GM18907 (cell line): ENCODE data around the gene RBM19.

Experiments
- ATAC-seq: cut with Tn5 transposase; IDR thresholded peaks from one replicate; pipeline ENCODE4 v1.9.1; 2021; ENCODE audit warnings: mild to moderate bottlenecking, moderate library complexity; ENCODE audit not compliant: unreplicated experiment

The RBM19 gene

DNA sequence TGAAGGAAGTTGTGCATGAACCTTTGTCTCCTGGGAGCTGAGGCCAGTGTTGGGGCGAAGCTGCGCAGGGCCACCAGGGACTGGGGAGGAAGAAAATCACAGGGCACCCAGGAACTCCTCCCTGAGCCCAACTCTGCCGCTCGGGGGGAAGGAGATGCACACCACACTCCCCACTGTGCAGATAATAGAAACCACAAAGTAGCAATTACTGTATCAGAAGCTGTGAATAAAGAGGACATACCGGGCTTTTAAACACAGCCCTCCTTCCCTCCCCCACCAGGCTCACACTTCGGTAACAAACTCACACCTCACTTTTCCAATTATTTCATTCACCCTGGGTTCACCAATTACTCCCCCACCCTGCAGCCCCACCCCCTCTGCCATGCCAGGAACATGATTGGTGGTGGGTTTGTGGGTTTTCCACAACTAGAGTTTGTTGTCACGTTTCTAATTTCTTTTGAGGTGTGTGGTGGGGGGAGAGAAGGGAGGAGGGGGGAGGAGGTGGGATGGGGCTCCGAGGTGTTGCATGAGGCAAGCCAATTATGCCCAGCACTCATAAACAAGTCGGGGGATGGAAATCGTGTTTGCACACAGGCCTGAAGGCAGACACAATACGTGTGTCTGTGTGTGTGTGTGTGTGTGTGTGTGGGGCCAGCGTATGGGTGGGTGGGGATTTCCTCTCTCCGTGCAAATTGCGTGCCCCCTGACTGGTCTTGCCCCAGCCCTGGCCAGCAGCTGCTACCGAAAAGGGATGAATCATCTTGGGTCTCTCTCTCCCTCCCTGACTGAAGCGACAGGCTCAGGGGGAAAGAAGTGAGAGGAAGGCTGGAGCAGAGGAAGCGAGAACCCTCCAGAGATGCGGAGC lies 103.3 kb downstream of the RBM19 start:
- no peak for ATAC-seq

DNA sequence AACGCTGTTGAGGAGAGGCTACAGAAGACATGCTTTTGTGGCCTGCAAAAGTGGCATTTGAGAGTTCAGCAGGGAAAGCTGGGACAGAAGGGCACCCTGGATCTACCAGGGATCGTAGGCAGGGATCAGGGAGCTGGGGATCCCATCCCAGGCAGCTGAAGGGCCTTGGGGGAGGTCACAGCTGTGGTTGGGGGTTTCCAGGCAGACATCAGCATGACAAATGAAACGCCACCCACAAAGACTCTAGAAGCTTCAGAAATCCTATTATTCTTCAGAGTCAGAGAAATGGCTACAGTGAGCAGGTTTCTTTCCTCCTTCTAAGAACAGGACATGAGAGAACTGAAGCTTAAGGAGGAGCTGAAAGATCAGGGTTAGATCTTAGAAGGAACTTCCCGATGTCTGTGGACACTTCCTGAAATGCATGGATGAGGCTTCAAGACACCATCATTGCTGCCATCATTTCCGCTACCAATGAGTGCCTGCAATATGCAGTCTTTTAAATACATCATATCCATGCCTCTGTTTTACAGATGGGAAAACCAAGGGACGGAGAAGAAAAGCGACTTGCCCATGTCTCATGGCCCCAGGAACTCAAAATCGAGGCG lies 104.3 kb downstream of the RBM19 start:
- no peak for ATAC-seq

DNA sequence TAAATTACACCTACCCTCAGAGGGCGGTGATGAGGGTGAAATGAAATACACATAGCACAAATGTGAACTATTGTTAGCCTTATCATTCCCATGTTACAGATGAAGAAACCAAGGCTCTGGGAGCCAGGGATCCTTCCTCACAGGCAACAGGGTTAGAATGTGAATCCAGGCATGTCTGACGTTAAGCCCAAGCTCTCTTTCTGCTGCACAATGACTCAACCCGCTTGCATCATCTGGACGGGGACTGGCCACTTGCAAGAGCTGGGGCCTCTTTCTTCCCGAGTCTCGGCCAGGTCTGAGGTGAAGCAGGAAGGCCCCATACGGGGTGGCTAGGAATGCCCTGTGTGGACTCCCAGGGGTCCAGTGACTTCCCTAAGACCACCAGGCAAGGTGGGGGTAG lies 105.2 kb downstream of the RBM19 start:
- ATAC-seq: no peak

DNA sequence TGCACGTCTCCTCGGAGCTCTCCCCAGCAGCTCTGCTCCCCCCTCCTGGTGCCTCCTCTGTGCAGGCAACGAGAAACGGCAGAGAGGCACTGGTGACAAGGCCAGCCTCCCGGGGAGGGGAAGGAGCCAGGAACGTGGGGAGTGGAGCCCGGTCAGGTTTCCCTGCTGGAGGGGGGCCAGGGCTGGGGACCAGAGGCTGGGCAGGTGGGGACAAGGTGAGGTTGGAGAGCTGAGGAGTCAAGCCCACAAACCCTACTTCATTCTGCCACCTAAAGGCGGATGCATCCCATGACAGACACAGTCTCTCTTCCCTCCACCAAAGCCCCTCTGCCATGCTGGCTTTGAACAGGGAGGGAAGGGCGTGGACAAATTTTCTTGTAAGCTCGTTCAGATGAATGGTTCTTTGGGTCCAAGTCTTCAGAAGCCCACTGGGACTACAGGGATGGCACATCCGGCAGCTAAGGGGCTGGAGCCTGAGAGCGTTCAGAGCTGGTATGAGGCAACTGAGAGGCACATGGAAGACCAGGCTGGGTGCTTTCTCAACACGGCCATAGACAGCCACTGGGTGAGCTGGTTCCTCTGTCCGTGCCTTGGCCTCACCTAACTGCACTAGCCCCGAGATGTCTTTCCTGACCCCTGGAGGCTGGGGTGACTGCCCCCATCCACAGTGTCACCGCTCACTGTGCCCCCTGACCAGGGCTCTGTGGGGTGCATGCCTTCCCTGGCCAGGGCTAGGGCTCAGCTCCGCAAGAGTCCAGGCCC lies 105.9 kb downstream of the RBM19 start:
- no peak for ATAC-seq

DNA sequence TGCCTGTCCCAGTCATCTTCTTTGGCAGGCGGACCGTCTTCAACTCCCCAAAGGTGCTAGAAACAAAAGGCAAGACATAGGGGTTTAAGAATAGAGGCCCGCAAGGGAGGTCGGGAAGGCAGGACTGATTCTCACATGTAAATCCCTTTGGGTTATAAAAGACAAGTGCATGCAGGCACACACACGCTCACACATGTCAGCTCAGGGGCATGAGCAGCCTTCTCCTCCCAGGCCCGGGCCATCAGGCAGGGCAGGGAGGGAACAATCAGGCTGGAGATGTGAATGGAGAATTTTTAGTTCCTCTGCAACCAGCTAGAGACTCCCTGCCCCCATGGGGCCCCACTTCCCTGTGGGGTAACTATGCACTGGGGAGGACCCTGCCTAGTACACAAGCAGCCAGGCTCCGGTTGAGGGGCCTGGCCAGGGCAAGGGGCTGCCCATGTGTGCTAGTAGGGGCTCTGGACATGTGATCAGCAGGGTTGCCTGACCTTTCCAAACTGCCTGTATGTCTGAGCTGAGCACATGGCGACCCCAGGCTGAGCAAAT lies 107.2 kb downstream of the RBM19 start:
- ATAC-seq: no peak

DNA sequence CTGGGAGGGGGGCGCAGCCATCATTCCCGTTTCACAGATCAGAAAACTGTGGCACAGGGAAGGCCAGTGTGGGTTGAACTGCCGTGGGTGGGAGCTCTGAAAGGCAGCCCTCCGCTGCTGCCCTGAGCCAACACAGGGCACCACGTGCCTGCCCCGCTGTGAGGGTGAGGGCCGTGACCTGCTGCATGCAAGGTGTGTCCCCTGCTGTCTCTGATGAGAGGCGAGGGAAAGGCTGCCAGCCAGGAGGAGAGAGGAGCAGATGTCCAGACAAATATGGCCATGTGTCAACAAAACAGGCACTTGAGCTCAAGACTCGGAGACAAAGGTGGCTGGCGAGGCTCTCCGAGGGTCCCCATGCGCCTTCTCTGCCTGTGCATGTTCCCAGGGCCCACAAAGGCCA lies 108.8 kb downstream of the RBM19 start:
- ATAC-seq: no peak

DNA sequence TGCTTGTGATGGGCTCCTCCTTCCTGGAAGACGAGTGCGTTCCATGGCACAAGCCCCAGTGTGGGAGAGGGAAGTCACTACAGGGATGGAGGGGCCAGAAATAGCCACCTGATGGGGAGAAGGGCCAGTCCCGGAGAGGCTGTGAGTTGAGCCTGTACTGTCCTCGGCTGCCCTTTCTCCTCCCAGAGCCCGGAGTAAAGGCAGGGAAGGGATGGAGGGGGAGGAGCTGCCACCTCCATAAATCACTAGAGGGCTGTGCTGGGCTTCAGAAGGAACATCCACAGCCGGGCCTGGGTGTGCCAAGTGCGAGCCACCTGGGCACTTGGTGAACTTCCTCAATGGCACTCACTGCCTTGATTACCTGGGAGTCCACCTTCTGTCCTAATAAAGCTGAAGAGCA lies 110.1 kb downstream of the RBM19 start:
- no peak for ATAC-seq

DNA sequence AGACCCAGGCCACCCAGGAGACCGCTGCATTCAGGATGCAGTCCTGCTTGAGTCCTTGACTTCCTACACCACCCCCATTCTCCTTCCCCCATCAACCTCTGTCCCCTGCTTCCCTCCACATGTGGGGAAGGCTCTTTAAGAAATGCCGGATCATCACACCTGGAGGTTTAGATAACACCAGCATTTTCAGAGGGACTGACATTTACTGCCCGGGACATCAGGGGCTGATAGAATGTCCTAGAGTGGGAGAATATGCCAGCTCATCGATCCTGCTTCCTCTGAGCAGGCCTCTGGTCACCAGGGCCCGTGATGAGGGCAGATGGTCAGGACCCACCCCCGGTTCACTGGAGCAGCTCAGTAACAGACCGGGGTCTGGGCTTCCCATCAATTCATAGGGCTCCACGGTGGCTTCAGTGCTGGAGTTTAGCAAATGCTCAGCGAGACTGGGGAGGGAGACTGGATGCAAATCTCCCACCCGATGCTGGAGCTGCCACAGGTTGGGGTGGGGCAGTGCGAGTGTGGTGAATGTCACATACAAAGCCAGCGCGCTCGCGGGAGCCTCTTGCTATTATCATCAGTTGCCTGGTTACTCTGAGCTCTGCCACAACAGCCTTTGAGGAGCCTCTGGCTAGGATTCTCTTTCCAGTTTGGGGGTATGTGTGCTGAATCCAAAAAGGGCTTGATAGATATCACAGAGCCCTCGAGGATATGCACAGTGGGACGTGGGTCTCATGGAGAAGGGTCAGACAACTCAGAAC lies 111.6 kb downstream of the RBM19 start:
- no peak for ATAC-seq

DNA sequence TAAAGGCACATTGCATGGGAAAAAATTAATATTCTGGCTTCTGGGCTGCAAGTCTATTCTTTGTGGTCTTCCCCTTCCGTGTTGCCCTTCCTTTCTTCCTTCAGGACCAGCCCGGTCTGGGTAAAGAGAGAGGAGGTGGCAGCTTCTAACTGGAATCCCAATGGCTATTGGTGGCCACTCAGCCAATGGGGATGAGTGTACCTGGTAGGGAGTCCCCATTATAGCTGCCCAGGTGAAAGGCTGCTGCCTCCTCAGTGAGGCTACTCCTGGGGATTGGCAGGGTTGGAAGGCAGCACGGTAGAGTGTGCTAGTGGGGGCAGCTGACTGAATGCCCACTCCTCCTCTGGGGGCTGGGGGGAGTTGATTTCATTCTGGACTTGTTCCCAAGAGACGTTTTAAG lies 112.6 kb downstream of the RBM19 start:
- no peak for ATAC-seq

DNA sequence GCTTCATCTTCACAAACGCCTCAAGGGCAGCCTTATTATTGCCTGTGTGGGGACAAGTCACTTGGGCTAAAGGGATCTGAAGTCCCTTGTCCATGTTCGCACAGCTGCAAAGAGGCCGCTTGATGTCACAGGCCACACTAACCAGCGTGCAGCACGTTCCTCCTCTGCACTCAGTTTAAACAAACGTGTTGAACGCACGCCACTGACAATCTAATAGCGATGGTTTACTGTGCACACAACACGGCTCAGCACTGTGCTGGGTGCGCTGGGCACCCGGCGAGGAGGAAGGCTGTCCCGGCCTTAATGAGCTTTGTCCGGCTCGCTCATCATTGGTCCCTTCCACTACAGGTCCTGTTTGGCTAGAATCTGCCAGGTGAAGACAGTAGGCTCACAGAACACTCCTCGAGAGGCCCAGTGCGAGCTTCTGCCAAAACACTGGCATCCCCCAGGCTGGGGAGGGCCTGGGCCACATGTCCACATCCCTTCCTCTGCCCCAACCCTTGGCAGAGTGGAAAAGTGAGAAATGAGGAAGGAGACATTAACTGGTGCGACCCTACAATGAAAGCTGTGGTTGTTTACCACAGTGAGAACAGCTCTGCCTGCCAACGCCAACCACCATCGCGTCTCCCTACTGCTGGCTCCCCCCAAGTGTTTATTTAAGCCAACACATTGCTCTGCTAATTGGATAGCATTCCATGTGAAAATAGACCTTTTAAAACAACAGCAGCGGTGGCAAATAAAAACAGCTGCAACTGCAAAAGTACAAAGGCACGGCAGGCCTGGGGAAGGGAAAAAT lies 113.2 kb downstream of the RBM19 start:
- no peak for ATAC-seq

DNA sequence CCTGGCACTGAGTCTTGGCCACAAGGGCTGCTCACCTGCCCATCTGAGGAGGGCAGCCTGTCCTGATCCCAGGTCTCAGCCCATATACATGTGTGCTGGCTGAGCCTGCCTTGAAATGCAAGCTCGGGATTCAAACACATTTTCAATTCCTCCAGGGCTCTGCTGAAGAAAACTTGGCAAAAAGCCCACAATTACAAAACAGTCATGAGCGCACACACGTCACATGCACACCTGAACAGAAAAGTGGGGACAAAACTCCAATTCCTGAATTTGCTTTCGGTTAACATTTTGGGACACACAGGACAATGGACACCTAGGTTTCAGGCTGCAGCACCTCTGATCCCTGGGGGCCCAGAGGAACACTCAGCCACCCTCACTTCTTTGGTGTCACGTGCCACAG lies 113.9 kb downstream of the RBM19 start:
- ATAC-seq: no peak

DNA sequence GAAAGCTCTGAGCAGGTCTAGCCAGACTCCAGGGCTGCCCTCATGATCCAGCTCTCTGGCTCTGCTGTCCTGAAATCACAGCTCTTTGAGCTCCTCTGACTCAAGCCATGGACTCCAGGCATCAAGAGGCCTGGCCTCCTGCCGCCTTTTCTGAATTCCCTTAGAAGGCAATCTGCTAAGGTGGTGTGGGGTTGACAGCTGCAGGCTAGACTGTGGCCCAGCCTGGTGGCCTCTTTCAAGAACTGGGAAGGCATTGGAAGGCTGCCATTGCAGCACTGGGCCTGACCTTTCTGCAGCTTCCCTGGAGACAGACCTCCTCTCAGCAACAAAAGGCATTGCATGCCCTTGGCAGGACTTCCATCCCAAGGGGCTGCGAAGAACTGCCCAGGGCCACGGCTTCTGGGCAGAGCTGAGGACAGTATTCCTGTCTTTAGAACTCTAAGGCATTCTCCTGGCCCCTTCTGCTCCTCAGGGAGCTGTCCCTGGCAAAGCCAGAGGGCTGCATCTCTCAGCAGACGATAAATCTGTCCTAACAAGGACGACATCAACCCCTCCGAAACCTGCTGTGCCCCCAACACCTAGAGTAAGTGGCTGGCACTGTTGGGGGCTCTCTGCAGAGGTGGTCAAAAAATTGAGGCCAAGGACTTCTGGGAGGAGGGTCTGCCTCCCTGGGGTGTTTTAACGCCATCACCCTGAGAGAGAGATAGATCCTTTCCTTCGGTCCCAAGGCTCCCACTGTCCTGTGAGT lies 115.6 kb downstream of the RBM19 start:
- ATAC-seq: no peak

DNA sequence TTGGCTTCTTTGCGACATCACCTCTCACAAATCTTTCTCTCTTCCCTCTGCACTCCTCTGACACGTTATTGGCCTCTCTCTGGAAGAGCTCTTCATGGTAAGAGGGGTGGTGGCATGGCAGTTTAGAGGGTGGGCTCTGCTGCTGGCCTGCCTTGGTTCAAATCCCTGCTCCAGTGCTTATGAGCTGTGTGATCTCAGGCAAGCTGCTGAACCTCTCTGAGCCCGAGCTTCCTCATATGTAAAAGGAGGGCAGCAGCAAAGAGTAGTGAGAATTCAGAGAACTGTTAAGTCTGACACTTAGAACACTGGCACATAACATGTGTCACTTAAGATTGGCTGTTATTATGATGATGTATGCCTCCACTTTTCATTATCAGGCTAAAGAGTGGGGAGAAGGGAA lies 118.3 kb downstream of the RBM19 start:
- no peak for ATAC-seq

DNA sequence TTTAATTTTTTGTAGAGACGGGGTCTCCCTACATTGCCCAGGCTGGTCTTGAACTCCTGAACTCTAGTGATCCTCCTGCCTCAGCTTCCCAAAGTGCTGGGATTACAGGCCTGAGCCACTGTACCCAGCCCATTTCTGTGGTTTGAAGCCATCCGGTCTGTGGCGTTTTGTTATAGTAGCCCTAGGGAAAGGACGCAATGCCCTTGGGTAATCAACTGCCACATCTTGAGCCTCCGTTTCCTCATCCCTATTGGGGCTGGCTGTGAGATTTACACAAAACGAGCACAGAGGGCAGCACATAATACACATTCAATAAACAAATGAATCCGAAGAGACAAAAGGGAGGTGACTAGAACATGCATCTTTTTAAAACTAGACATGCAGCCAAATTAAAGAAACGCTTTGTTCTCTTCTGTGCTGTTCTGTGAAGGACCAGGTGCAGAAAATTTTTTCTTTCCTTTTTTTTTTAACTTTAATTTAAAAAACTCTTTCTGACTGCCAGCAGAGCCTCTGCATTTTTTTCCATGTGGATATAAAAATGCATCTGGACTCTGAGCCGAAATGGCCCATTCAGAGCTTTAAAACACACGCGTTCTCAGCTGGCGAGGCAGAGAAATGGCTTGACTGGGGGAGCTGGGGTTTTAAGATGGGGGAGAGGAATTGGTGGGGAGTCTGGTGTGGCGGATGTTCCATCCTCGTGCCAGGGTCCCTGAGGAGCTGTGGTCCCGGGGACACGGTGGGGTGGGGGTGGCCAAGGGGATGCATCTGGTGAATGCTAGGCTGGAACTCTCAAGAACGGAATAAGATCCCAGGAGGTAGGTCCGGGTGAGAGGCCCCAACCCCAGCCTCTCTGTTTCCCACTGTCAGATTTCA lies 119.0 kb downstream of the RBM19 start:
- no peak for ATAC-seq

DNA sequence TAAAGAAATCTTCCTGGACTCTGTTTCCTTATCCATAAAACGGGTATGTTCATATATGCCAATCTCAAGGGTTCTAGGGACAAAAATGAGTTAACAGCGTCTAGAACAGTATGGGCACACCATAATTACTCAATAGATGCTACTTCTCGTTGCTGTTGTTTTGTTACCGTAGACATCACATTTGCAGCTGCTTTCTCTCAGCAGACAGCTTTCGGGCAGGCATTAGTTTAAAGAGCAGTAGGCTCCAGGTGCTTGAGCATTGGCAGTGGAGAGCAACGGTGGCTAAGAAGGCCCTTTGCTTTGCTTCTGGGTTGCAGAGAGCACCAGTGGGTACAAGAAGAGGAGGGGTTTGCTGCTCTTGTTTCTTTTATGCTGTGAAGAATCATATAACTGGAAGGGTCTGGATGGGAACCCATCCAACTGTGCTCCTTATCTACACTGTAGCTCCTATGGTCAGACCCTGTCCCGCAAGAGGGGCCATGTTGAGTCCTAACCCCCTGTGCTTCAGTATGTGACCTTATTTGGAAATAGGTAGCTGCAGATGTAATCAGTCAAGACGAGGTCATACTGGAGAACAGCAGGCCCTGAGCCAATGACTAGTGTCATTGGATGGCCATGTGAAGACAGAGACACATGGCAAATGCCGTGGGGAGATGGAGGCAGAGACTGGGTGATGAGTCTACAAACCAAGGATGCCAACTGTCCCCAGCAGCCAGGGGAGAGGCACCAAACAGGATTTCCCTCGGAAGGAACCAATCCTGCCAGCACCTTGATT lies 120.0 kb downstream of the RBM19 start:
- ATAC-seq: no peak

DNA sequence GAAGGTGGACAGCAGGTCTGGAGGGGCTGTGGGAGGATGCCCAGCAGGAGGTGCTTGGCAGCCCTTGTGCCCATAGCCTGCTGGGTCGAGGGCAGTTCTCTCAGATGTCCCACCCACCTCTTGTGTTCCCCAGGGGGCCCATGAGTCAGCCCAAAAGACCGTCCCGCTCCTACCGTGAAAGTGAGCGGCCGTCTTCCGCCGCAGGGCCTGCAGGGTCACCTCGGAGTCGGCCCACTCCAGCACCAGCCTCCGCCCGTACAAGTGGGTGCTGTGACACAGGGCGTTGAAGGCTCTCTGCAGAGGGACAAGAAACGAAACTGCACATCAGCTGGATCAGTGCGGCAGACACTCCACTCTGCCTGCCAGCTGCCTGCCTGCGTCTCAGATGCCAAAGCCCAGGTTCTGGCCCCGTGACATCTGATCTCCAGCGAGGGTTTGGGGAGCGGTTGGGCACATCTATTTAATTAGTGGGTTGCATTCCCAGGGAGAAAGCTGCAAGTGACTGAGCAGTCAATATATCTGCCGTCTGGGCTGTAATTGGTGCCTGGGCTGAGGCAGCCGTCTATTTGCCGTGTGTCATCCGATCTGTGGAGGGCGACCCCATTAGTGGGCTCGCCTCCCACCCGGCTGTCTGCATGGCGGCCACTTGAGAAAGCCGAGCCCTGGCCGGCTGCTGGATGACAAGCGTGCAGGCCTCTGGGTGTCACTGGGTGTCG lies 121.5 kb downstream of the RBM19 start:
- no peak for ATAC-seq

DNA sequence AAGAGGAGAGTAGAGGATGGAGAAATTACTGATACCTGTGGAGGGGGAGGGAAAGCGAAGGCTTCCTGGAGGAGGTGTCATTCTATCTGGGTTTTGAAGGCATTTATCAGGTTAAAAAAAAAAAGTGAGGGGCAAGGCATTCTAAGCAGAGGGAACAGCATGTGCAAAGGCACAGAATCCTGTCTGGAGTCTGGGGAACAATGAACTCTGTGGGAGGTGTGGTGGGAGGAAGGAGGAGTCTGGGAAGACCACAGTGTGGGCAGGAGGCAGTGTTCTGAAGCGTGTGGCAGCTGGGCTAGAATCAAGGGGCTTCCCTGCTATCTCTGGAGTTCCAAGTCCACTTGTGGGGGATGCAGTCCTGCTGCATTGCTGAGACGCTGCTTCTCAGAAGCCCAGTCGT lies 123.4 kb downstream of the RBM19 start:
- no peak for ATAC-seq
